K562 (cell line): ENCODE results near the gene RGL2. TPM values are rescaled to one million over a fixed set of nuclear protein-coding genes. Genes with fewer than 3 reads are reported as not detected.

ENCODE experiments used
- BCL6 ChIP-seq: fragments of 250-450 bp; sonication (Bioruptor Pico); IDR thresholded peaks from 2 replicates; pipeline ENCODE4 v1.4.0; 2020
- BRF1 ChIP-seq: IDR thresholded peaks from 3 replicates; pipeline ENCODE4 v1.6.1; 2011; ENCODE audit warnings: borderline replicate concordance, mild to moderate bottlenecking; ENCODE audit not compliant: insufficient read length; ENCODE audit errors: extremely low read depth
- IRF9 ChIP-seq: fragments of 450-650 bp; IDR thresholded peaks from 2 replicates; pipeline ENCODE4 v1.6.1; 2016; ENCODE audit warnings: missing biosample characterization, missing genetic modification characterization
- MLX ChIP-seq, 2 experiments: fragments of 450-650 bp in 1 of 2; sonication (generic) in 1 of 2; formaldehyde crosslinking; conservative IDR thresholded peaks; 2 replicates each; pipeline versions ENCODE4 v1.4.0 to v1.8.1; 2020 to 2022; ENCODE audit warnings: mild to moderate bottlenecking in 1 of 2, missing genetic modification reagents in 1 of 2
- PHF20 ChIP-seq: fragments of 450-650 bp; IDR thresholded peaks from 2 replicates; pipeline ENCODE4 v1.6.1; 2018; ENCODE audit not compliant: partially characterized antibody
- RREB1 ChIP-seq: fragments of 250-450 bp; sonication (Bioruptor Pico); IDR thresholded peaks from 2 replicates; pipeline ENCODE4 v1.4.0; 2020
- SP1 ChIP-seq: sonication (generic); formaldehyde crosslinking; IDR thresholded peaks from 2 replicates; pipeline ENCODE4 v1.8.1; 2022; ENCODE audit warnings: mild to moderate bottlenecking, missing genetic modification reagents
- SREBF2 ChIP-seq: sonication (generic); formaldehyde crosslinking; IDR thresholded peaks from 2 replicates; pipeline ENCODE4 v1.4.0; 2020; ENCODE audit warnings: mild to moderate bottlenecking, missing genetic modification reagents
- TRIM25 ChIP-seq: fragments of 450-650 bp; IDR thresholded peaks from 2 replicates; pipeline ENCODE4 v1.7.0; 2016; ENCODE audit warnings: borderline replicate concordance
- XRCC3 ChIP-seq: fragments of 450-650 bp; IDR thresholded peaks from 2 replicates; pipeline ENCODE4 v1.6.1; 2017; ENCODE audit warnings: mild to moderate bottlenecking, moderate library complexity
- ZNF134 ChIP-seq: fragments of 250-450 bp; sonication (Bioruptor Pico); conservative IDR thresholded peaks from 2 replicates; pipeline ENCODE4 v1.4.0; 2020
- ZNF316 ChIP-seq: fragments of 450-650 bp; IDR thresholded peaks from 2 replicates; pipeline ENCODE4 v1.6.1; 2016
- ZNF695 ChIP-seq: fragments of 450-650 bp; formaldehyde crosslinking; IDR thresholded peaks from 2 replicates; pipeline ENCODE4 v1.4.0; 2020; ENCODE audit warnings: mild to moderate bottlenecking, moderate library complexity
- polyA plus RNA-seq, 8 experiments: library from polyadenylated mRNA; depleted of rRNA in 4 of 8; stranded (reverse) in 5 of 8; unstranded in 3 of 8; fragments of >200 nt; fragmentation: Nextera tagmentation in 2 of 8; fragmentation: Illumina TruSeq in 1 of 8; extraction: Ambion mirVana in 2 of 8; extraction: Trizol in 1 of 8; gene quantifications; 2 replicates each; pipeline versions ENCODE4 v1.2.1 to v1.2.3, GENCODE V29; 2011 to 2014; ENCODE audit warnings: inconsistent platforms in 1 of 8, missing spikeins in 1 of 8
- total RNA-seq, 7 experiments: library from RNA; depleted of rRNA in 6 of 7; stranded (reverse); fragments of >200 nt in 6 of 7; fragmentation: Illumina TruSeq in 2 of 7; extraction: Trizol in 2 of 7; gene quantifications; 2 replicates each; pipeline versions ENCODE4 v1.2.1 to v1.2.3, GENCODE V29; 2011 to 2021; ENCODE audit warnings: low replicate concordance in 1 of 7
- TF ChIP-seq, protein P1 (sequence below), 2 experiments: IDR thresholded peaks; 2 replicates each; pipeline ENCODE4 v1.6.1; 2011; ENCODE audit warnings: borderline replicate concordance in 1 of 2, control low read depth in 1 of 2, low read depth in 1 of 2, low read length in 1 of 2, mild to moderate bottlenecking in 1 of 2, mixed read lengths in 1 of 2, moderate library complexity in 1 of 2; ENCODE audit not compliant: insufficient read depth in 1 of 2, insufficient read length in 1 of 2, poor library complexity in 1 of 2, severe bottlenecking in 1 of 2; ENCODE audit errors: extremely low read depth in 1 of 2

RGL2 gene
- total and polyA plus RNA-seq, 9 of the 15 experiments (the other 6 are each of a cell fraction or from before 2014, with no cell fraction given) = 1.8 to 57.1 (median 19.5) TPM

GRCh38 chr6:33314943-33315792, 16.4 kb upstream of the RGL2 start (continued):
- no peak for TF ChIP-seq IRF9
- no peak for TF ChIP-seq RREB1 (CRISPR knock-in tag)
- TF ChIP-seq SREBF2 (CRISPR knock-in tag) = 0 out of 2 replicates have a peak, but pooled peaks have one; percentile 32
- TF ChIP-seq ZNF134 (CRISPR knock-in tag) = no peak
- TF ChIP-seq, protein P1, sequence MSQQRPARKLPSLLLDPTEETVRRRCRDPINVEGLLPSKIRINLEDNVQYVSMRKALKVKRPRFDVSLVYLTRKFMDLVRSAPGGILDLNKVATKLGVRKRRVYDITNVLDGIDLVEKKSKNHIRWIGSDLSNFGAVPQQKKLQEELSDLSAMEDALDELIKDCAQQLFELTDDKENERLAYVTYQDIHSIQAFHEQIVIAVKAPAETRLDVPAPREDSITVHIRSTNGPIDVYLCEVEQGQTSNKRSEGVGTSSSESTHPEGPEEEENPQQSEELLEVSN (IDR thresholded peaks at IDR 0.05; ENCODE audit: borderline replicate concordance in 1 of 2, extremely low read depth in 1 of 2, insufficient read depth in 1 of 2, insufficient read length in 1 of 2, low read depth in 1 of 2, low read length in 1 of 2, poor library complexity in 1 of 2, severe bottlenecking in 1 of 2) = no peak
- TF ChIP-seq TRIM25 = no peak
- TF ChIP-seq ZNF695 (CRISPR knock-in tag) = no peak
- TF ChIP-seq ZNF316 = no peak
- peak; percentile 87 for TF ChIP-seq SP1 (CRISPR knock-in tag)
- no peak for TF ChIP-seq BCL6 (CRISPR knock-in tag)
- no peak for TF ChIP-seq MLX (CRISPR knock-in tag; conservative IDR thresholded peaks at IDR 0.05)
- TF ChIP-seq BRF1 = no peak
- no peak for TF ChIP-seq XRCC3
- TF ChIP-seq PHF20 = no peak
